ENCODE measurements around the gene MACROD1. TPM values are rescaled to one million over a fixed set of nuclear protein-coding genes. Genes with fewer than 3 reads are reported as not detected.

Gene MACROD1
- total and polyA plus RNA-seq, 10 of the 15 experiments (the other 5 are each of a cell fraction or from before 2014, with no cell fraction given) = 1.2 to 22.7 (median 11.3) TPM; not detected in 1

GRCh38 chr11:63951779-63952536 lies 214.0 kb downstream of the MACROD1 start (continued):
- TF ChIP-seq ZNF207 (IDR thresholded peaks at IDR 0.05; ENCODE audit: borderline replicate concordance) (no peak), CEBPB (IDR thresholded peaks at IDR 0.05; ENCODE audit: borderline replicate concordance in 1 of 2, low read depth in 2 of 2, low read length in 2 of 2) (no peak), SMC3 (IDR thresholded peaks at IDR 0.05; ENCODE audit: borderline replicate concordance, low read length) (no peak), CUX1 (IDR thresholded peaks at IDR 0.05; ENCODE audit: insufficient replicate concordance, low read depth, low read length) (no peak), POLR2AphosphoS2 (IDR thresholded peaks at IDR 0.05; ENCODE audit: low read depth, low read length) (no peak), E4F1 (IDR thresholded peaks at IDR 0.05; ENCODE audit: borderline replicate concordance, partially characterized antibody) (no peak), MTA2 (IDR thresholded peaks at IDR 0.05; ENCODE audit: low read depth) (peak; percentile 37; the same call in 1 of the 2 replicates), ETV6 (conservative IDR thresholded peaks at IDR 0.05 in 1 of 2, IDR thresholded peaks at IDR 0.05 in 1 of 2; ENCODE audit: borderline replicate concordance in 1 of 2, low read depth in 1 of 2) (peak in 1 of 2 experiments; percentile 35; a peak in 1 of 4 replicates), NR2C1 (IDR thresholded peaks at IDR 0.05) (no peak), TARDBP (IDR thresholded peaks at IDR 0.05; ENCODE audit: borderline replicate concordance) (no peak), BACH1 (IDR thresholded peaks at IDR 0.05; ENCODE audit: borderline replicate concordance) (no peak), RAD51 (IDR thresholded peaks at IDR 0.05) (no peak), IRF5 (IDR thresholded peaks at IDR 0.05; ENCODE audit: borderline replicate concordance) (no peak), REST (IDR thresholded peaks at IDR 0.05; ENCODE audit: low read depth, low read length) (no peak)

All from GM12878 (cell line).